HG02623 (cell line): ENCODE measurements around the gene UNC93A.
A peak's percentile ranks its signal among the peaks of the same experiment; 100 is the strongest.
"Not testable (repeated sequence)": the region's sequence is repeated elsewhere in the genome, so short reads cannot be mapped to it uniquely, and the experiment has no call there.

Experiments used
- ATAC-seq: cut with Tn5 transposase; IDR thresholded peaks from one replicate; pipeline ENCODE4 v1.9.1; 2021; ENCODE audit warnings: moderate library complexity; ENCODE audit not compliant: unreplicated experiment

UNC93A gene

GRCh38 chr6:167337675-167338449, 46.7 kb downstream of the UNC93A start:
- ATAC-seq: no peak

- ATAC-seq: no peak
Observed at GRCh38 chr6:167338541-167339117, 47.5 kb downstream of the UNC93A start.

GRCh38 chr6:167341038-167341583, 50.0 kb downstream of the UNC93A start:
- no peak for ATAC-seq

GRCh38 chr6:167341665-167342655, 50.8 kb downstream of the UNC93A start:
- ATAC-seq: no peak

GRCh38 chr6:167342879-167343610, 51.9 kb downstream of the UNC93A start:
- ATAC-seq: no peak

GRCh38 chr6:167345348-167345747, 54.2 kb downstream of the UNC93A start:
- ATAC-seq: no peak

- ATAC-seq: no peak
Observed at GRCh38 chr6:167345960-167346359, 54.8 kb downstream of the UNC93A start.

- no peak for ATAC-seq
Observed at GRCh38 chr6:167347226-167347625, 56.1 kb downstream of the UNC93A start.

- no peak for ATAC-seq
Observed at GRCh38 chr6:167349631-167350274, 58.6 kb downstream of the UNC93A start.

- no peak for ATAC-seq
Observed at GRCh38 chr6:167350275-167350696, 59.2 kb downstream of the UNC93A start.

- ATAC-seq: peak; percentile 51
Observed at GRCh38 chr6:167350731-167351655, 59.9 kb downstream of the UNC93A start.

- ATAC-seq: peak; percentile 41
Observed at GRCh38 chr6:167351656-167352345, 60.7 kb downstream of the UNC93A start.

- no peak for ATAC-seq
Observed at GRCh38 chr6:167356874-167357273, 65.8 kb downstream of the UNC93A start.

- ATAC-seq: not testable (repeated sequence)
Observed at GRCh38 chr6:167358394-167358793, 67.3 kb downstream of the UNC93A start.

- not testable (repeated sequence) for ATAC-seq
Observed at GRCh38 chr6:167361170-167361569, 70.1 kb downstream of the UNC93A start.
